ENCODE data around the gene ANKZF1. TPM values are rescaled to one million over a fixed set of nuclear protein-coding genes. Genes with fewer than 3 reads are reported as not detected.
A peak's percentile ranks its signal among the peaks of the same experiment; 100 is the strongest.
"Not testable (repeated sequence)": the region's sequence is repeated elsewhere in the genome, so short reads cannot be mapped to it uniquely, and the experiment has no call there.

The ANKZF1 gene, protein sequence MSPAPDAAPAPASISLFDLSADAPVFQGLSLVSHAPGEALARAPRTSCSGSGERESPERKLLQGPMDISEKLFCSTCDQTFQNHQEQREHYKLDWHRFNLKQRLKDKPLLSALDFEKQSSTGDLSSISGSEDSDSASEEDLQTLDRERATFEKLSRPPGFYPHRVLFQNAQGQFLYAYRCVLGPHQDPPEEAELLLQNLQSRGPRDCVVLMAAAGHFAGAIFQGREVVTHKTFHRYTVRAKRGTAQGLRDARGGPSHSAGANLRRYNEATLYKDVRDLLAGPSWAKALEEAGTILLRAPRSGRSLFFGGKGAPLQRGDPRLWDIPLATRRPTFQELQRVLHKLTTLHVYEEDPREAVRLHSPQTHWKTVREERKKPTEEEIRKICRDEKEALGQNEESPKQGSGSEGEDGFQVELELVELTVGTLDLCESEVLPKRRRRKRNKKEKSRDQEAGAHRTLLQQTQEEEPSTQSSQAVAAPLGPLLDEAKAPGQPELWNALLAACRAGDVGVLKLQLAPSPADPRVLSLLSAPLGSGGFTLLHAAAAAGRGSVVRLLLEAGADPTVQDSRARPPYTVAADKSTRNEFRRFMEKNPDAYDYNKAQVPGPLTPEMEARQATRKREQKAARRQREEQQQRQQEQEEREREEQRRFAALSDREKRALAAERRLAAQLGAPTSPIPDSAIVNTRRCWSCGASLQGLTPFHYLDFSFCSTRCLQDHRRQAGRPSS
- 10 to 100 TPM; 51.3 to 84.1 (median 72.8) TPM for polyA plus RNA-seq (ENCODE audit: insufficient read length in 3 of 3)
- long read RNA-seq, donor 1, transcript ANKZF1-201 (14 exons, 2,579 nt) = major isoform, 7 of 35 reads
- long read RNA-seq, donor 1, partial matches to known transcripts = 24 of 35 reads
- long read RNA-seq, donor 1, other reads (novel, unspliced or antisense) = 0 of 35 reads
- long read RNA-seq, donor 2, partial matches to known transcripts = 0 of 7 reads
- long read RNA-seq, donor 2, other reads (novel, unspliced or antisense) = 0 of 7 reads
- long read RNA-seq, donor 3, partial matches to known transcripts = 24 of 29 reads
- long read RNA-seq, donor 3, other reads (novel, unspliced or antisense) = 0 of 29 reads
- long read RNA-seq, donor 4, partial matches to known transcripts = 0 of 8 reads
- long read RNA-seq, donor 4, other reads (novel, unspliced or antisense) = 0 of 8 reads
- long read RNA-seq, donor 5, partial matches to known transcripts = 0 of 1 reads
- long read RNA-seq, donor 5, other reads (novel, unspliced or antisense) = 0 of 1 reads
- long read RNA-seq, donor 6, partial matches to known transcripts = 36 of 44 reads
- long read RNA-seq, donor 6, other reads (novel, unspliced or antisense) = 0 of 44 reads
- long read RNA-seq, donor 7, partial matches to known transcripts = 30 of 36 reads
- long read RNA-seq, donor 7, other reads (novel, unspliced or antisense) = 0 of 36 reads
- long read RNA-seq, donor 8, partial matches to known transcripts = 0 of 5 reads
- long read RNA-seq, donor 8, other reads (novel, unspliced or antisense) = 0 of 5 reads
- long read RNA-seq, donor 9, partial matches to known transcripts = 0 of 8 reads
- long read RNA-seq, donor 9, other reads (novel, unspliced or antisense) = 0 of 8 reads
- long read RNA-seq, donor 10, partial matches to known transcripts = 0 of 8 reads
- long read RNA-seq, donor 10, other reads (novel, unspliced or antisense) = 0 of 8 reads
- long read RNA-seq, donor 11, partial matches to known transcripts = 0 of 5 reads
- long read RNA-seq, donor 11, other reads (novel, unspliced or antisense) = 0 of 5 reads
- long read RNA-seq, donor 12, partial matches to known transcripts = 9 of 23 reads
- long read RNA-seq, donor 12, other reads (novel, unspliced or antisense) = 0 of 23 reads
- long read RNA-seq, donor 13, partial matches to known transcripts = 0 of 7 reads
- long read RNA-seq, donor 13, other reads (novel, unspliced or antisense) = 0 of 7 reads
- long read RNA-seq, donor 14 = 0 reads
- long read RNA-seq, donor 15, transcript ANKZF1-201 (14 exons, 2,579 nt) = major isoform, 5 of 61 reads
- long read RNA-seq, donor 15, partial matches to known transcripts = 50 of 61 reads
- long read RNA-seq, donor 15, other reads (novel, unspliced or antisense) = 0 of 61 reads
- long read RNA-seq, donor 16, partial matches to known transcripts = 34 of 45 reads
- long read RNA-seq, donor 16, other reads (novel, unspliced or antisense) = 0 of 45 reads

DNA sequence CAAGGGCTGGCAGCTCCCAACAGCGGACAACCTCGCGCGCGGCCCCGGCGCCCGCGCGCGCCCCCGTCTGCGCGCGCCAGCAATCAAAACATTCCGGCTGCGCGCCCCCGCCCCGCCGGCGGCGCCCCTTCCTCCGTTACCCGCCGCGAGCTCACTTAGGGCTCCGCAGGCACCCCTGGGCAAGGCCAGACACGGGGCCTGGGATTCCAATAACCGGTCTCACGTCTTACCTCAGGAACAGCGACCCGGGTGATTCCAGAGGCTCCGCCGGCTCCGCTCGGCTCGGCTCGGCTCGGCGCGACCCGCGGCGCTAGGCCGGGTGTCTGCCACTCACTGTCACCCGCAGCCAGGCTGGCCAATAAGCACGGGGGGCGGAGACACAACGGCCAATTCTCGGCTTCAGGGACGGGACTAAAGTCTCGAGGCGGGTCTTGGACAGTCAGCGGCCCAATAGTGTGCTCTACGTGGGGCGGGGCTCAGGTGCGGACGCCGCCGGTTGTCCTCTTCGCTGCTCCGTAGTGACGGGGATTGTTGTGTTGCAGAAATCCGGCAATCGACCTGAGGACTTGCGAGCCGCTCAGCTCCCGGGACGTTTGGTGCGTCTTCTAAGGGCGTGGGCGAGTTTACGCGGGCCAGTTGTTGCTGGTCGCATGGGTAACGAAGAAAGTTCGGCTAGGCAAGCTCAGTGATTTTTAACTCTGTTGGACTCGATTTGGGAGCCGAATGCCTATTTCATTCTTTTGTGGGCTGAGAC lies at the start of gene ANKZF1, which contains the start of gene ATG9A:
TSS of gene ANKZF1 (plus strand) at position 502 of the 754 bp plus-strand sequence. CDS start 452 bp downstream, outside the sequence.
TSS of gene ATG9A (minus strand) at position 332 of the 754 bp plus-strand sequence. CDS start 1,612 bp downstream, outside the sequence.
- peak; percentile 99 for DNase-seq

GRCh38 chr2:219180961-219181360 lies 48.6 kb upstream of the ANKZF1 start:
- DNase-seq = no peak

GRCh38 chr2:219181531-219181930 lies 48.1 kb upstream of the ANKZF1 start:
- DNase-seq = no peak

GRCh38 chr2:219182331-219183150 lies 47.1 kb upstream of the ANKZF1 start:
- no peak for DNase-seq

DNA sequence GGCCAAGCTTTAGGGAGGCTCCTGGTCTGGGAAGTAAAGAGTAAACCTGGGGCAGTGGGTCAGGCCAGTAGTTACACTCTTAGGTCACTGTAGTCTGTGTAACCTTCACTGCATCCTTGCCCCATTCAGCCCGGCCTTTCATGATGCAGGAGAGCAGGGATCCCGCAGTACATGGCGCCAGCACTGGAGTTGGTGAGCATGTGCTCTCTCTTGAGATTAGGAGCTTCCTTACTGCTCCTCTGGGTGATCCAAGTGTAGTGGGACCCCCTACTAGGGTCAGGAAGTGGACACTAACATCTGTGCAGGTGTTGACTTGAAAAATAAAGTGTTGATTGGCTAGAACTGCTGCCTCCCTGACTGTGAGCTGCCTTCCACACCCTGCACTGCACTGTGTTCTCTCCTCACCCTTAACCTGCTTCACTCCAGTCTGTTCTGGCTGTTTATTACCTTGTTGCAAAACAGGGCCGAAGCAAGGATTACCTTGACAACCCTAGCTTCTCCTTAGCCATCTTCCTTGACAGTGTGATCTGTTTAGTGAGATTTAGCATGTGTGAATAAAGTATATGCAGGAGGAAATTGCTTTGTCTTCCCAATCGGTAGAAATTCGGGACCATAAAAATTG lies 46.3 kb upstream of the ANKZF1 start:
- no peak for DNase-seq

DNA sequence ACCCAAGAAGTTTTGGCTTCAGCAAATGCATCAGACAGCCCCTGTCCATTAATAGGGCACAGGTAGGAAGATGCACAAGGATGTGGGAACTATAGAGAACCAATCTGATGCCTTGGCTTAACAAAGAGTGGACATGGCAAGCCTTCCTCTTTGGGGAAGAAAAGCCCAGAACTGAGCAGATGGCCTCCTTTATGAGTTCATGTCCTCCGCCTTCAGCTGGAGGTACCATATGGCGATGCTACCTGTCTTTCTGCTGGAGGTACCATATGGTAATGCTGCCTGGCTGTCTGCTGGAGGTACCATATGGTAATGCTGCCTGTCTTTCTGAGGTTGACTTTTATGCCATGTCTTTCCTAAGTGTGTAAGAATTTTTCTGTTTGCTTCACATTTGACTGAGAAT lies 45.5 kb upstream of the ANKZF1 start:
- no peak for DNase-seq

DNA sequence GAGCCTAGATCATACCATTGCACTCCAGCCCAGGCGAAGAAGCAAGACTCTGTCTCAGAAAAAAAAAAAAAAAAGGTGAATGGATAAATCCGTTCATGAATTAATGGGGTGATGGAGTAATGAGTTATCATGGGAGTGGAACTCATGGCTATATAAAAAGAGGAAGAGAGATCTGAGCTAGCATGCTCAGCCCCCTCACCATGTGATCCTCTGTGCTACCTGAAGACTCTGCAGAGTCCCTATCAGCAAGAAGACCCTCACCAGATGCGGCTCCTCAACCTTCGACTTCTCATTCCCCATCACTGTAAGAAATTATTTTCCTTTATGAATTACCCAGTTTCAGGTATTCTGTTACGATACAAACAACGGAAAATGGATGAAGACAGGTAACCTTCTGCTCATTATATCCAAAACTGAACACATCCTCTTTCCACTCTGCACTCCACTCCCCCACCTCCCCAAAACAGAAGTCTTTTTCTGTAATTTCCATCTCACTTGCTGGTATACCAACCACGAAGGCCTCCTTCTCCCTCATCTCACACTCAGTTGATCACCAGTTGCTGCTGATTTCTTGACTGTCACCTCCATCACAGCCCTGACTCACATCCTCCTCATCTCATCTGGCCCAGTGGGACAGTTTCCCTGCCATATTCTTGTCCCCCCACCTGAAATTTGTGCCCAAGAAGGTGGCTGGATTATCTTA lies 42.7 kb upstream of the ANKZF1 start:
- DNase-seq = no peak

DNA sequence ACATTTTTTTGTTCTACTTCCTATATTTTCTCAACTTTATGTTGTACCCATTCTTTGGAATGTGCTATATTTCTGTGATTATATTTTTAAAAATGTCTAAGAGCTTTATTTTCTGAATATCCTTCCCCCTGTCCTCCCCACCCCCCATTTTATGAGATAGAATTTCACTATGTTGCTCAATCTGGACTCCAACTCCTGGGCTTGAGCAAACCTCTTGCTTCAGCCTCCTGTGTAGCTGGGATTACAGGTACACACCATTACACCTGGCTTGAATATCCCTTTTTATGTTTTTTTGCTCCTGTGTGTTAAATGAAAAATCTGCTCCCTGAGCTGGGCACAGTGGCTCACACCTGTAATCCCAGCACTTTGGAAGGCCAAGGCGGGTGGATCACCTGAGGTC lies 32.2 kb upstream of the ANKZF1 start:
- DNase-seq = no peak

DNA sequence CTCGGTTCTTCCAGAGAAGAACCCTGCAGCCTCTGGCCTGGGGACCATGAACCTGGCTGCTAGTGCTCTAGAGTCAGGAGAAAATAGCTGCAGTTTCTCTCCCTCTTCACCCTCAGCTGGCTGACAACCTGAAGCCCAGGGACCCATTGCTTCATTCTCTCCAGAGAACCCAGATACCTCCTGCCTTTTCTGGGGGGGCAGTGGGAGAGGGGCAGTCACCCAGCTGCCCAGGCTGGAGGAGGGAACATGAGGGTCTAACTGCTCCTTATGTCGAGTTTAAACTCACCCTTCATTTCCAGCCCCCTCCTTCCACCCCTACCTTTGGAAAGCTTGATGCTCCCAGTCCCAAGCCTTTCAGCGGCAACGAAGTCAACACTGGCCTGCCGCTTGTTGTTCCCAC lies 30.6 kb upstream of the ANKZF1 start:
- DNase-seq = no peak

DNA sequence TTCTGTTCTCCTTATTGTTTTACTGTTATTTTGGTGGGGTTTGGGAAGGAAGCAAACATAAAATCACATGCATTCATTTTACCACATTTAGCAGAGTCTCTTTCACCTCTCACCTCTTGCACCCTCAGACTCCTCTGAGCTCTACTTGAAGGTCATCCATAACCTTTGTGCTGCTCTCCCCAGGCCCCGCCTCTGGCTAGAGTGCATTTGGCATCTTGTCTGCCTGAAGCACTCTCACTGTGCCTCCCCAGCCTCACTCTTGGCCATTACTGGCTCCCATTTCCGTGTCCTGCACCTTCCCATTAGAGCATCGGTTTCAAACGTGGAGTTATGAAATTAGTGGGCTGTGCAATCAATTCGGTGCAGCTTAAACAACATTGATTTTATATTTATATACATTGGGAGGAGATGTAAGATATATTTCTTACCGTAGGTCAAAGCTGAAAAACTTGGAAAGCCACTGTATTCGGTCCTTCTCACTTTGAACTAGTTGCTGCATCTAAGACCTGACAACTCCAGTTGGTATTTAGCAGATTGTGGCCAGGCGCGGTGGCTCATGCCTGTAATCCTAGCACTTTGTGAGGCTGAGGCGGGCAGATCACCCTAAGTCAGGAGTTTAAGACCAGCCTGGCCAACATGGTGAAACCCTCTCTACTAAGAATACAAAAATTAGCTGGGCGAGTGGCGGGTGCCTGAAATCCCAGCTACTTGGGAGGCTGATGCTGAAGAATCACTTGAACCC lies 30.0 kb upstream of the ANKZF1 start:
- DNase-seq = no peak

GRCh38 chr2:219200502-219201326 lies 28.9 kb upstream of the ANKZF1 start:
- DNase-seq = not testable (repeated sequence)

DNA sequence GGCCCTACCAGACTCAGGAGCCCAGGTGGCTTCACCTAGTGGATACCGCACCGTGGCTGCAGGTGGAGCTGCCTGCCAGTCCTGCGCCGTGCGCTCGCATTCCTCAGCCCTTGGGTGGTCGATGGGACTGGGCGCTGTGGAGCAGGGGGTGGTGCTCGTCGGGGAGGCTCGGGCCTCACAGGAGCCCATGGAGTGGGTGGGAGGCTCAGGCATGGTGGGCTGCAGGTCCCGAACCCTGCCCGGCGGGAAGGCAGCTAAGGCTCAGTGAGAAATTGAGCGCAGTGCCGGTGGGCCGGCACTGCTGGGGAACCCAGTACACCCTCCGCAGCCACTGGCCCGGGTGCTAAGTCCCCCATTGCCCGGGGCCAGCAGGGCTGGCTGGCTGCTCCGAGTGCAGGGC lies 28.3 kb upstream of the ANKZF1 start:
- DNase-seq = not testable (repeated sequence)

DNA sequence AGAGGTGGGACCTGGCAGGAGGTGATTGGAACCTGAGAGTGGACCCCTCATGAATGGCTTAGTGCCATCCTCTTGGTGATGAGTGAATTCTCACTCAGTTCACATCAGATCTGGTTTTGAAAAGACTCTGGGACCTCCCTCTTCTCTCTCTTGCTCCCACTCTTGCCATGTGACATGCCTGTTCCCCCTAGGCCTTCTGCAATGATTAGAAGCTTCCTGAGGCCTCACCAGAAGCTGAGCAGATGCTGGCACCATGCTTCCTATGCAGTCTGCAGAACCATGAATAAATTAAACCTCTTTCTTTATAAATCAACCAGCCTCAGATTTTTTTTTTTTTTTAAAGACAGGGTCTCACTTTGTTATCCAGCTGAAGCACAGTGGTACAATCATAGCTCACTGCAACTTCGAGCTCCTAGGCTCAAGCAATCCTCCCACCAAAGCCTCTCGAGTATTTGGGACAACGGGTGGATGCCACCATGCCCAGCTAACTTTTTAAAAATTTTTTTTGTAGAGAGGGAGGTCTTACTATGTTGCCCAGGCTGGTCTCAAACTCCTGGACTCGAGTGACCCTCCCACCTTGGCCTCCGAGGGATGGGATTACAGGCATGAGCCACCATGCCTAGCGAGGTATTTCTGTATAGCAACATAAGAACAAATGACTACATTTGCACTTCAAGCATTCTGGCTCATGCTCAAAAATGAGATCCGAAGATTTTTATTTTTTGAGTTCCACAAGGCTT lies 25.0 kb upstream of the ANKZF1 start:
- DNase-seq = no peak

GRCh38 chr2:219205165-219205538 lies 24.5 kb upstream of the ANKZF1 start:
- DNase-seq = no peak

DNA sequence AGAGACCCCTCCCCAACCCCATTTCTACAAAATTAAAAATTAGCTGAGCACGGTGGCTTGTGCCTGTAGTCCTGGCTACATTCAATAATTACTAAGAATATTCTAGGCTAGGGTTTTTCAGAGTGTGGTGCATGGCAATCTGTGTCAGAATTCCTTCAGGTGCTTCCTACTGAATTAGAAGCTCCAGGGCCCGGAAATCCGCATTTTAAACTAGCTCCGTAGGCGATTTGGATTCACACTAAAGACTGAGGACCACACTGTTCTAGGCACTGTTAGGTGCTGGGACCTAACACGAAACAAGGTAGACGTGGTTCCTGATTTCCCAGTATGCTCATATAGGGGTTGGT lies 23.7 kb upstream of the ANKZF1 start:
- no peak for DNase-seq
